Islet precursor cell (in vitro differentiated cells): ENCODE results near the gene TTBK2.
"Not testable (repeated sequence)": the region's sequence is repeated elsewhere in the genome, so short reads cannot be mapped to it uniquely, and the experiment has no call there.

ENCODE experiments used
- DNase-seq: peaks from one replicate; pipeline ENCODE4 v3.0.0-alpha.2; 2018

TTBK2 gene

GRCh38 chr15:42903388-42904324 lies 16.9 kb downstream of the TTBK2 start:
- no peak for DNase-seq

- DNase-seq = not testable (repeated sequence)
Measured at GRCh38 chr15:42893911-42894310, 26.7 kb downstream of the TTBK2 start.

DNA sequence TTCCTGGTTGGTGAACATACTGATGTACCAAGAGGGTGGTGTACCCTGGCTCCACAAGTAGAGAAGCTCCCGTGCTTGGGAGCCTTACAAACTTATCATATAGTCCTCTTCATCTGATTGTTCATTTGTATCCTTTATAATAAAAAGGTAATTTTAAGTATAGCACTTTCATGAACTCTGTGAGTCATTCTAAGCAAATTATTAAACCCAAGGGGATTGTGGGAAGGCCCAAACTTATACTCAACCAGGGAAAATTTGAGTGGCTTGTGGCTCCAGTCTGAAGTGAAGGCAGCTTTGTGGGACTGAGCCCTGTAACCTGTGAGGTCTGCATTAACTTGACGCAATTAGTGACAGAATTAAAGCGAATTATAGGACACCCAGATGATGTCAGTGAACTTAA lies 29.0 kb downstream of the TTBK2 start:
- DNase-seq = no peak

GRCh38 chr15:42890161-42890913 lies 30.2 kb downstream of the TTBK2 start:
- DNase-seq = no peak

- DNase-seq = not testable (repeated sequence)
Measured at GRCh38 chr15:42887384-42887783, 33.2 kb downstream of the TTBK2 start.

- no peak for DNase-seq
Measured at GRCh38 chr15:42880121-42880520, 40.5 kb downstream of the TTBK2 start.

DNA sequence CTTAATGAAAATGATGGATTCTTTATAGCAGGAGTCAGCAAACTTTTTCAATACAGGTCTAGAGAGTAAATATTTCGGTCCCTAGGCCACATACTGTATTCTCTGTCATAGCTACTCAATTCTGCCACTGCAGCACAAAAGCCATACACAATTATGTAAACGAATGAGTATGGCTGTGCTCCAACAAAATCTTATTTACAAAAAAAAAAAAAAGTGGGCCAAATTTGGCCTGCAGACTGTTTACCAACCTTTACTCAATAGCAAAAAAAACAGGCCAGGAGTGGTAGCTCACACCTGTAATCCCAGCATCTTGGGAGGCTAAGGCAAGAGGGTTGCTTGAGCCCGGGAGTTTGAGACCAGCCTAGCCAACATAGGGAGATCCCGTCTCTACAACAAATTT lies 41.1 kb downstream of the TTBK2 start:
- no peak for DNase-seq

- no peak for DNase-seq
Measured at GRCh38 chr15:42876224-42876623, 44.4 kb downstream of the TTBK2 start.

GRCh38 chr15:42868683-42869082 lies 51.9 kb downstream of the TTBK2 start:
- DNase-seq = no peak

- DNase-seq = no peak
Measured at GRCh38 chr15:42863572-42864239, 56.9 kb downstream of the TTBK2 start.

DNA sequence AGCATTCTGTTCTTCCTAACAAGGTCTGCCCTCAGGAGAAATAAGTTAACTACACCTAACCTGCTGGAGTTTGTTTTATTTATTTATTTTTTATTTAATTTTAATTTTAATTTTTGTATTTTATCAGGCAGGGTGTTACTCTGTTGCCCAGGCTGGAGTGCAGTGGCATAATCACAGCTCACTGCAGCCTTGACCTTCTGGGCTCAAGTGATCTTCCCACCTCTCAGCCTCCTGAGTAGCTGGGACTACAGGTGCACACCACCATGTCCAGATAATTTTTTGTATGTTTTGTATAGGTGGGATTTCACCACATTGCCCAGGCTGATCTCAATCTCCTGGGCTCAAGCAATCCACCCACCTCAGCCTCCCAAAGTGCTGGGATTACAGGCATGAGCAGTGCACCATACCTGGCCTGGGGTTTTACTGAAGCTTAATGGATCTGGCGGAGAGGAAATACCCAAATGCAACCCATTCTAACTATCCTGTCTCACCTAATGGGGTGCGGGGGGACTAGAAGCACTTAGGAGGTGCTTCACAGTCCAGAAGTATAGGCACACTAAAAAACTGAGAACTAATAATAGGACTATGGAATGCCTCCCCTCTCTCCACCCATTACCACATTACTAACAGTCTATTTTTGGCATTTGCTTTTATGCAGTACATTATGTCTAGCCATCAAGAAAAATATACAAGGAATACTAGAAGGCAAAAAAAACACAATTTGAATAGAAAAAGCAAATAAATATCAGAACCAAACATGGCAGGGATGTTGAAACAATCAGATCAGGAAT lies 61.4 kb downstream of the TTBK2 start:
- no peak for DNase-seq

- DNase-seq = no peak
Measured at GRCh38 chr15:42858540-42858939, 62.0 kb downstream of the TTBK2 start.

- no peak for DNase-seq
Measured at GRCh38 chr15:42854576-42854975, 66.0 kb downstream of the TTBK2 start.

- no peak for DNase-seq
Measured at GRCh38 chr15:42849836-42850235, 70.7 kb downstream of the TTBK2 start.

GRCh38 chr15:42848846-42849245 lies 71.7 kb downstream of the TTBK2 start:
- no peak for DNase-seq

GRCh38 chr15:42846647-42847046 lies 73.9 kb downstream of the TTBK2 start:
- DNase-seq = no peak

DNA sequence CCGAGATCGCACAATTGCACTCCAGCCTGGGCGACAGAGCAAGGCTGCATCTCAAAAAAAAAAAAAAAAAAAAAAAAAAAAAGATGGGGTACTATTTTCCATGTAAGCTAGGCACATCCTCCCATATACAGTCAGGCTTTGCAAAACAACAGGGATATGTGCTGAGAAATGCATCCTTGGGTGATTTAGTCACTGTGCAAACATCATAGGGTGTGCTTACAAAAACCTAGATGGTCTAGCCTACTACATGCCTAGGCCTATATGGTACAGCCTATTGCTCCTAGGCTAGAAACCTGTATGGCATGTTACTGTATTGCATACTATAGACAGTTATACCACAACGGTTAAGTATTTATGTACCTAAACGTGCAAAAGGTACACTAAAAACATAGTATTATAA lies 75.0 kb downstream of the TTBK2 start:
- DNase-seq = no peak

- no peak for DNase-seq
Measured at GRCh38 chr15:42843699-42844098, 76.9 kb downstream of the TTBK2 start.

- DNase-seq = no peak
Measured at GRCh38 chr15:42836251-42836650, 84.3 kb downstream of the TTBK2 start.

GRCh38 chr15:42832576-42832975 lies 88.0 kb downstream of the TTBK2 start:
- DNase-seq = no peak

GRCh38 chr15:42826251-42826890 lies 94.2 kb downstream of the TTBK2 start:
- DNase-seq = no peak

DNA sequence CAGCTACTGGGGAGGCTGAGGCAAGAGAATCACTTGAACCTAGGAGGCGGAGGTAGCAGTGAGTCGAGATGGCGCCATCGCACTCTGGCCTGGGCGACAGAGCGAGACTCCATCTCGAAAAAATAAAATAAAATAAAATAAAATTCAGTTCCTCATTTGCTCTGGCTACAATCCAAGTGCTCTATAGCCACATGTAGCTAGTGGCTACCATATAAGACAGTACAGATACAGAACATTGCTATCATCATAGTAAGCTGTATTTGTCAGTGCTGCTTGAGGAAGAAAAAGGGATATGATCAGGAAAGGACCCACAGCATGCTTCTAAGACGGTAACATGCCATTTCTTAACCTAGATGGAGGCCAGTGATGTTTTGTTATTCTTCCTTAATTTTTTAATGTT lies 95.0 kb downstream of the TTBK2 start:
- no peak for DNase-seq
